Measurements from ENCODE around the gene FAM217A. TPM values are rescaled to one million over a fixed set of nuclear protein-coding genes. Genes with fewer than 3 reads are reported as not detected.
A peak's percentile ranks its signal among the peaks of the same experiment; 100 is the strongest.

The FAM217A gene
- total RNA-seq, 1 experiment from 2014 or later: not detected

- Histone ChIP-seq H3K9me2 (ENCODE audit: insufficient read depth) (no peaks in the 10 kb centered on the region), H3K4me2 (ENCODE audit: low read length) (no peak overlapping the region), H3K79me2 (ENCODE audit: insufficient read depth, low read length) (peaks cover 99% of the 10 kb centered on the region), H3K4me1 (ENCODE audit: control insufficient read depth in 1 of 2, insufficient read depth in 2 of 2, low read length in 2 of 2) (peaks cover 6 to 15% of the 10 kb centered on the region in 2 experiments; a peak in 3 of 4 replicates), H3K36me3 (ENCODE audit: control insufficient read depth in 1 of 2, insufficient read depth in 2 of 2, low read length in 2 of 2) (peaks cover 0 to 10% of the 10 kb centered on the region in 2 experiments; a peak in 1 of 4 replicates), H4K20me1 (ENCODE audit: insufficient read depth) (peaks cover 57% of the 10 kb centered on the region; the same call in 1 of the 2 replicates), H3K27me3 (ENCODE audit: insufficient read depth, low read length) (no peaks in the 10 kb centered on the region), H3K4me3 (replicated peaks in 1 of 2; ENCODE audit: low read depth in 1 of 2, low read length in 2 of 2) (no peak overlapping the region), H3K9ac (ENCODE audit: low read length) (no peak overlapping the region), H2AFZ (ENCODE audit: low read depth, low read length, poor library complexity, severe bottlenecking) (no peak overlapping the region), H3K9me3 (ENCODE audit: control insufficient read depth in 1 of 2, insufficient read depth in 1 of 2, low read depth in 1 of 2, low read length in 2 of 2) (no peaks in the 10 kb centered on the region), H3K27ac (ENCODE audit: low read depth, low read length) (no peak overlapping the region)
- ATAC-seq (no peak), DNase-seq (ENCODE audit: low read depth, low spot score) (no peak)
- ChIA-PET CTCF (no interaction called here), POLR2A (no interaction called here), RAD21 (ENCODE audit: low non-redundant PET in 1 of 2, low total read pairs in 2 of 2, uncharacterized antibody in 2 of 2, unreplicated experiment in 2 of 2) (no interaction called here)
- no peak for TF ChIP-seq FOSL1 (IDR thresholded peaks at IDR 0.05; ENCODE audit: low read depth)
- TF ChIP-seq ELF1 (IDR thresholded peaks at IDR 0.05; ENCODE audit: borderline replicate concordance, low read depth): no peak
- no peak for TF ChIP-seq POLR2AphosphoS5 (IDR thresholded peaks at IDR 0.05; ENCODE audit: low read depth, low read length)
- no TSS peak for BruUV-seq (replicated peaks)
- intact Hi-C loops (cut with micrococcal nuclease): no loop called here
These were observed 53.3 kb downstream of the FAM217A start for GRCh38 chr6:4025681-4026080.

GRCh38 chr6:4023240-4023639, 55.7 kb downstream of the FAM217A start:
- CTCF ChIA-PET: no interaction called here
- BruUV-seq (replicated peaks): no TSS peak
- Histone ChIP-seq H3K27me3 (ENCODE audit: insufficient read depth, low read length) (no peaks in the 10 kb centered on the region), H3K4me3 (replicated peaks in 1 of 2; ENCODE audit: low read depth in 1 of 2, low read length in 2 of 2) (peak overlapping the region in 1 of 2 experiments; percentile 95; a peak in 1 of 4 replicates), H3K9ac (ENCODE audit: low read length) (no peak overlapping the region), H3K36me3 (ENCODE audit: control insufficient read depth in 1 of 2, insufficient read depth in 2 of 2, low read length in 2 of 2) (peaks cover 0 to 10% of the 10 kb centered on the region in 2 experiments; a peak in 1 of 4 replicates), H4K20me1 (ENCODE audit: insufficient read depth) (peaks cover 54% of the 10 kb centered on the region; the same call in 1 of the 2 replicates), H3K9me2 (ENCODE audit: insufficient read depth) (no peaks in the 10 kb centered on the region), H2AFZ (ENCODE audit: low read depth, low read length, poor library complexity, severe bottlenecking) (no peak overlapping the region), H3K27ac (ENCODE audit: low read depth, low read length) (no peak overlapping the region), H3K79me2 (ENCODE audit: insufficient read depth, low read length) (peaks cover 83% of the 10 kb centered on the region), H3K4me1 (ENCODE audit: control insufficient read depth in 1 of 2, insufficient read depth in 2 of 2, low read length in 2 of 2) (peaks cover 12 to 28% of the 10 kb centered on the region in 2 experiments), H3K9me3 (ENCODE audit: control insufficient read depth in 1 of 2, insufficient read depth in 1 of 2, low read depth in 1 of 2, low read length in 2 of 2) (no peaks in the 10 kb centered on the region), H3K4me2 (ENCODE audit: low read length) (peak overlapping the region; percentile 84; the same call in 1 of the 2 replicates)
- POLR2A ChIA-PET: no interaction called here
- RAD21 ChIA-PET (ENCODE audit: low non-redundant PET in 1 of 2, low total read pairs in 2 of 2, uncharacterized antibody in 2 of 2, unreplicated experiment in 2 of 2): no interaction called here
- no peak for DNase-seq (ENCODE audit: low read depth, low spot score)
- intact Hi-C loops (cut with micrococcal nuclease): no loop called here
- ATAC-seq: no peak
- TF ChIP-seq CEBPB (IDR thresholded peaks at IDR 0.05; ENCODE audit: low read depth) (no peak), REST (IDR thresholded peaks at IDR 0.05; ENCODE audit: low read depth) (no peak), ZNF274 (IDR thresholded peaks at IDR 0.05; ENCODE audit: low read depth, low read length) (no peak), CBX3 (IDR thresholded peaks at IDR 0.05; ENCODE audit: low read depth) (no peak), SRF (IDR thresholded peaks at IDR 0.05; ENCODE audit: low read depth) (no peak), YY1 (IDR thresholded peaks at IDR 0.05; ENCODE audit: extremely low read depth, insufficient replicate concordance, low read depth, low read length) (no peak), ELF1 (IDR thresholded peaks at IDR 0.05; ENCODE audit: borderline replicate concordance, low read depth) (no peak), SP1 (IDR thresholded peaks at IDR 0.05; ENCODE audit: low read depth) (no peak), RAD21 (IDR thresholded peaks at IDR 0.05; ENCODE audit: low read depth) (no peak), POLR2A (IDR thresholded peaks at IDR 0.05; ENCODE audit: borderline replicate concordance, extremely low read depth, insufficient read depth, insufficient read length) (no peak), FOSL1 (IDR thresholded peaks at IDR 0.05; ENCODE audit: low read depth) (no peak), POLR2AphosphoS5 (IDR thresholded peaks at IDR 0.05; ENCODE audit: low read depth, low read length) (no peak)
